GM23338 (cell line): ENCODE data around the gene RUSC1.

Experiments used
- CTCF ChIP-seq, 2 experiments: fragments of 200-600 bp in 1 of 2; sonication (generic) in 1 of 2; conservative IDR thresholded peaks; 2 replicates each; pipeline versions ENCODE4 v1.5.1 to v1.6.1; 2016 to 2017; ENCODE audit warnings: antibody characterized with exemption in 2 of 2, low read depth in 2 of 2, mild to moderate bottlenecking in 2 of 2, moderate library complexity in 1 of 2
- REST ChIP-seq: IDR thresholded peaks from one replicate; pipeline ENCODE4 v1.6.1; 2018; ENCODE audit warnings: antibody characterized with exemption; ENCODE audit not compliant: unreplicated experiment

GRCh38 chr1:155319536-155319935, 1.2 kb upstream of the RUSC1 start:
- no peak for TF ChIP-seq CTCF (conservative IDR thresholded peaks at IDR 0.05; ENCODE audit: low read depth in 2 of 2)
- TF ChIP-seq REST: no peak
